ENCODE results near the gene KIAA0825. TPM values are rescaled to one million over a fixed set of nuclear protein-coding genes. Genes with fewer than 3 reads are reported as not detected.

Gene KIAA0825
- total RNA-seq, 1 experiment from 2014 or later: 1.6 TPM

DNA sequence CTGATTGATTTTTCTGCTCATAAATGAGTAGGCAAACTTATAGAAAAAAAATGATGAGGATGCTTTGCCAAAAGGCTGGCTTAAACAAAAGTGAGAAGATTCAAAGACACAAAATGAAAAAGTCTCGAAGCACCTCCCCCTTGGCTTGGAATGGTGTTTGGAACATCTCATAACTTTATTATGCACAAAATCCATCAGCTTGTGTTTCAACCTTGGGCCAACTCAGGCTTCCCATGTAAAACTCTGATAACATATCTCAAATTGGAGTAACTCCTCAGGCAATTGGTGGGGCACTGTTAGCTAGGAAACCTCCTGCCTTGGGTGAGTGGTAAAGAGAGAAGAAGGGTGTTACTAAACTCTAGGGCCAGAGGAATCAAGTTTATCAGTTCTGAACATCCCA is 176.3 kb downstream of the KIAA0825 start:
- in situ Hi-C loops (cut with HindIII; ENCODE audit: low pct_unique_long_range_greater_than_20kb, low sequenced_read_pairs): no loop called here
- H3K4me1 ChIP-seq (ENCODE audit: control insufficient read depth, insufficient read depth, low read length): no peaks in the 10 kb centered on the region
- BruUV-seq (replicated peaks): no TSS peak
- H3K27me3 ChIP-seq (ENCODE audit: control insufficient read depth, insufficient read depth, low read length): no peaks in the 10 kb centered on the region
- H3K9me3 ChIP-seq (ENCODE audit: control insufficient read depth, insufficient read depth, low read depth, low read length): no peaks in the 10 kb centered on the region
- DNase-seq (ENCODE audit: low read depth, low spot score) (no peak), ATAC-seq (no peak)
- H3K36me3 ChIP-seq (ENCODE audit: control insufficient read depth, insufficient read depth, low read length): no peaks in the 10 kb centered on the region
- intact Hi-C loops (cut with micrococcal nuclease; ENCODE audit: unreplicated experiment): no loop called here
- ChIA-PET POLR2A (no interaction called here), CTCF (no interaction called here)
- H3K4me3 ChIP-seq (ENCODE audit: low read depth in 2 of 2, low read length in 2 of 2): no peak overlapping the region
- TF ChIP-seq, protein P1, sequence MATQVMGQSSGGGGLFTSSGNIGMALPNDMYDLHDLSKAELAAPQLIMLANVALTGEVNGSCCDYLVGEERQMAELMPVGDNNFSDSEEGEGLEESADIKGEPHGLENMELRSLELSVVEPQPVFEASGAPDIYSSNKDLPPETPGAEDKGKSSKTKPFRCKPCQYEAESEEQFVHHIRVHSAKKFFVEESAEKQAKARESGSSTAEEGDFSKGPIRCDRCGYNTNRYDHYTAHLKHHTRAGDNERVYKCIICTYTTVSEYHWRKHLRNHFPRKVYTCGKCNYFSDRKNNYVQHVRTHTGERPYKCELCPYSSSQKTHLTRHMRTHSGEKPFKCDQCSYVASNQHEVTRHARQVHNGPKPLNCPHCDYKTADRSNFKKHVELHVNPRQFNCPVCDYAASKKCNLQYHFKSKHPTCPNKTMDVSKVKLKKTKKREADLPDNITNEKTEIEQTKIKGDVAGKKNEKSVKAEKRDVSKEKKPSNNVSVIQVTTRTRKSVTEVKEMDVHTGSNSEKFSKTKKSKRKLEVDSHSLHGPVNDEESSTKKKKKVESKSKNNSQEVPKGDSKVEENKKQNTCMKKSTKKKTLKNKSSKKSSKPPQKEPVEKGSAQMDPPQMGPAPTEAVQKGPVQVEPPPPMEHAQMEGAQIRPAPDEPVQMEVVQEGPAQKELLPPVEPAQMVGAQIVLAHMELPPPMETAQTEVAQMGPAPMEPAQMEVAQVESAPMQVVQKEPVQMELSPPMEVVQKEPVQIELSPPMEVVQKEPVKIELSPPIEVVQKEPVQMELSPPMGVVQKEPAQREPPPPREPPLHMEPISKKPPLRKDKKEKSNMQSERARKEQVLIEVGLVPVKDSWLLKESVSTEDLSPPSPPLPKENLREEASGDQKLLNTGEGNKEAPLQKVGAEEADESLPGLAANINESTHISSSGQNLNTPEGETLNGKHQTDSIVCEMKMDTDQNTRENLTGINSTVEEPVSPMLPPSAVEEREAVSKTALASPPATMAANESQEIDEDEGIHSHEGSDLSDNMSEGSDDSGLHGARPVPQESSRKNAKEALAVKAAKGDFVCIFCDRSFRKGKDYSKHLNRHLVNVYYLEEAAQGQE (IDR thresholded peaks at IDR 0.05; ENCODE audit: insufficient read depth in 1 of 2, low read depth in 2 of 2, low read length in 1 of 2): no peak
- TF ChIP-seq, protein P2, sequence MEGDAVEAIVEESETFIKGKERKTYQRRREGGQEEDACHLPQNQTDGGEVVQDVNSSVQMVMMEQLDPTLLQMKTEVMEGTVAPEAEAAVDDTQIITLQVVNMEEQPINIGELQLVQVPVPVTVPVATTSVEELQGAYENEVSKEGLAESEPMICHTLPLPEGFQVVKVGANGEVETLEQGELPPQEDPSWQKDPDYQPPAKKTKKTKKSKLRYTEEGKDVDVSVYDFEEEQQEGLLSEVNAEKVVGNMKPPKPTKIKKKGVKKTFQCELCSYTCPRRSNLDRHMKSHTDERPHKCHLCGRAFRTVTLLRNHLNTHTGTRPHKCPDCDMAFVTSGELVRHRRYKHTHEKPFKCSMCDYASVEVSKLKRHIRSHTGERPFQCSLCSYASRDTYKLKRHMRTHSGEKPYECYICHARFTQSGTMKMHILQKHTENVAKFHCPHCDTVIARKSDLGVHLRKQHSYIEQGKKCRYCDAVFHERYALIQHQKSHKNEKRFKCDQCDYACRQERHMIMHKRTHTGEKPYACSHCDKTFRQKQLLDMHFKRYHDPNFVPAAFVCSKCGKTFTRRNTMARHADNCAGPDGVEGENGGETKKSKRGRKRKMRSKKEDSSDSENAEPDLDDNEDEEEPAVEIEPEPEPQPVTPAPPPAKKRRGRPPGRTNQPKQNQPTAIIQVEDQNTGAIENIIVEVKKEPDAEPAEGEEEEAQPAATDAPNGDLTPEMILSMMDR (IDR thresholded peaks at IDR 0.05): no peak
- TF ChIP-seq TCF7L2 (IDR thresholded peaks at IDR 0.05; ENCODE audit: low read depth, low read length): no peak
- no peak for TF ChIP-seq SIN3A (IDR thresholded peaks at IDR 0.05; ENCODE audit: borderline replicate concordance, insufficient read depth, low read depth, low read length)
- TF ChIP-seq POLR2AphosphoS5 (IDR thresholded peaks at IDR 0.05; ENCODE audit: low read depth, low read length): no peak
- H3K27ac ChIP-seq (ENCODE audit: low read length): no peak overlapping the region

DNA sequence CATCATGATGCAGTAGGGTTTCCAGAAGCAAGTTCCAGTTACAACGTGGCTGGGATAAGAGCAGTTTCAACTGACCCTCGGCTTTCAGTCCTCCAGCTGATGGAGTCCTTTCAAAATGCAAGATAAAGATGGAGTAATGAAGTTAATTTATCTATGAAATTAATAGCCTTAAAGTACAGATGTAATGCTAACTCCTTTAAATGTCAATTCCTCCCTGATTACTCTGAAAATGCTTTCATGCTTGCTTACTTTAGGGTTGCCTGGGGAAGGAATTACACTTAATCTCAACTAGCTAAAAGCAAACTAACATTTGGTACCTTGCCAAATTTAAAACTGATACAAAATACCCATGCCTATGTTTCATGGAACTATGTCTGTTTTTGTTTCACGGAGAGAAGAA is 178.4 kb downstream of the KIAA0825 start:
- ChIA-PET CTCF (no interaction called here), POLR2A (no interaction called here)
- DNase-seq (ENCODE audit: low read depth, low spot score) (no peak), ATAC-seq (no peak)
- Histone ChIP-seq H3K27me3 (ENCODE audit: control insufficient read depth, insufficient read depth, low read length) (no peaks in the 10 kb centered on the region), H3K4me3 (ENCODE audit: low read depth in 2 of 2, low read length in 2 of 2) (no peak overlapping the region), H3K36me3 (ENCODE audit: control insufficient read depth, insufficient read depth, low read length) (no peaks in the 10 kb centered on the region), H3K9me3 (ENCODE audit: control insufficient read depth, insufficient read depth, low read depth, low read length) (no peaks in the 10 kb centered on the region), H3K27ac (ENCODE audit: low read length) (no peak overlapping the region), H3K4me1 (ENCODE audit: control insufficient read depth, insufficient read depth, low read length) (no peaks in the 10 kb centered on the region)
- no TSS peak for BruUV-seq (replicated peaks)
- in situ Hi-C loops (cut with HindIII; ENCODE audit: low pct_unique_long_range_greater_than_20kb, low sequenced_read_pairs): no loop called here
- intact Hi-C loops (cut with micrococcal nuclease; ENCODE audit: unreplicated experiment): no loop called here
- TF ChIP-seq SIN3A (IDR thresholded peaks at IDR 0.05; ENCODE audit: borderline replicate concordance, insufficient read depth, low read depth, low read length) (no peak), TCF7L2 (IDR thresholded peaks at IDR 0.05; ENCODE audit: low read depth, low read length) (no peak), POLR2AphosphoS5 (IDR thresholded peaks at IDR 0.05; ENCODE audit: low read depth, low read length) (no peak)
- TF ChIP-seq, protein P1 (IDR thresholded peaks at IDR 0.05; ENCODE audit: insufficient read depth in 1 of 2, low read depth in 2 of 2, low read length in 1 of 2): no peak
- TF ChIP-seq, protein P2 (IDR thresholded peaks at IDR 0.05): no peak

Measured in Panc1 (cell line).